K562 treated with DMSO at 1 percent for 12 hours (cell line): ENCODE results near the gene ATXN10. TPM values are rescaled to one million over a fixed set of nuclear protein-coding genes. Genes with fewer than 3 reads are reported as not detected.

Source experiments
- total RNA-seq: library from RNA; unstranded; fragments of 300-600 nt; gene quantifications from 2 replicates; pipeline ENCODE4 v1.2.3, GENCODE V29; 2022; ENCODE audit not compliant: insufficient read depth

The ATXN10 gene, protein sequence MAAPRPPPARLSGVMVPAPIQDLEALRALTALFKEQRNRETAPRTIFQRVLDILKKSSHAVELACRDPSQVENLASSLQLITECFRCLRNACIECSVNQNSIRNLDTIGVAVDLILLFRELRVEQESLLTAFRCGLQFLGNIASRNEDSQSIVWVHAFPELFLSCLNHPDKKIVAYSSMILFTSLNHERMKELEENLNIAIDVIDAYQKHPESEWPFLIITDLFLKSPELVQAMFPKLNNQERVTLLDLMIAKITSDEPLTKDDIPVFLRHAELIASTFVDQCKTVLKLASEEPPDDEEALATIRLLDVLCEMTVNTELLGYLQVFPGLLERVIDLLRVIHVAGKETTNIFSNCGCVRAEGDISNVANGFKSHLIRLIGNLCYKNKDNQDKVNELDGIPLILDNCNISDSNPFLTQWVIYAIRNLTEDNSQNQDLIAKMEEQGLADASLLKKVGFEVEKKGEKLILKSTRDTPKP
- 26.6 and 29.9 TPM in 2 replicates for total RNA-seq

DNA sequence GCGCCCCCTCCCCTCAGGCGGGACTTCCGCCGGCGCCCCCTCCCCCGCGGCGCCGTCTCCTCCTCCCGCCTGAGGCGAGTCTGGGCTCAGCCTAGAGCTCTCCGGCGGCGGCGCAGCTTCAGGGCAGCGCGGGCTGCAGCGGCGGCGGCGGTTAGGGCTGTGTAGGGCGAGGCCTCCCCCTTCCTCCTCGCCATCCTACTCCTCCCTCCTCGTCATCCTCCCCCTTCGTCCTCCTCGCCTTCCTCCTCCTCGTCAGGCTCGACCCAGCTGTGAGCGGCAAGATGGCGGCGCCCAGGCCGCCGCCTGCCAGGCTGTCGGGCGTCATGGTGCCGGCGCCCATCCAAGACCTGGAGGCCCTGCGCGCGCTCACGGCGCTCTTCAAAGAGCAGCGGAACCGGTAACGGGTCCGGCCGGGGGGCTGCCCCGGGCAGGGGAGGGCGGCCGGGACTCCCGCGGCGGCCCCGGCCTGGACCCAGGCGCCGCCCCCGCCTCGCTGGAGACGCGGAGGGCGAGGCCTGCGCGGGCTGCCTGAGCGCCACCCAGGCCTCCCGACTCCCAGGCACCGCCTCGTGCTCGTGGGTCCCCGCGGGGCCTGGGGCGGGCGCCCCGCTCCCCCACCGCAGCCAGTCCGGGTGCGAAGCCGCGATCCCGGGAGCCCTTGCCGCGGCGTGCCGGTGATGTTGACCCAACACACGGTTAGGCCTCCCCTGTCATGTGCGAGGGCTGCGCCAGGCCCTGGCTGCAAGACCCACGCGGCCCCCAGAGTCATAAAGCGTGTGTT is at the start of gene ATXN10:
ATXN10 (plus strand) TSS at position 52 of the 781 bp plus-strand sequence; CDS start at position 282, 230 bp downstream.

Other genes starting within 250 kb of the ATXN10 start
- gene FBLN1, start 169.0 kb upstream of the ATXN10 start, total RNA-seq: not detected in 2 replicates